H9 (cell line): ENCODE results near the gene FBLN1. TPM values are rescaled to one million over a fixed set of nuclear protein-coding genes. Genes with fewer than 3 reads are reported as not detected.

Experiments
- DNase-seq: peaks from one replicate; pipeline ENCODE4 v3.0.0-alpha.2; 2017
- H2AFZ ChIP-seq: one replicate; pipeline ENCODE4 v1.6.1; 2013; ENCODE audit warnings: mild to moderate bottlenecking, low read length, control low read depth, moderate library complexity
- H2AK5ac ChIP-seq: 2 replicates; pipeline ENCODE4 v1.6.1; 2013; ENCODE audit warnings: low read length, control low read depth, mixed read lengths; ENCODE audit not compliant: insufficient read length
- H2BK120ac ChIP-seq: one replicate; pipeline ENCODE4 v1.6.1; 2013; ENCODE audit warnings: low read depth, mild to moderate bottlenecking, low read length, control low read depth, inconsistent platforms; ENCODE audit not compliant: poor library complexity, severe bottlenecking
- H2BK12ac ChIP-seq: 2 replicates; pipeline ENCODE4 v1.6.1; 2013; ENCODE audit warnings: low read length, control low read depth, mixed read lengths, low read depth; ENCODE audit not compliant: insufficient read length
- H2BK15ac ChIP-seq: 2 replicates; pipeline ENCODE4 v1.6.1; 2013; ENCODE audit warnings: low read depth, low read length, control low read depth
- H2BK20ac ChIP-seq: one replicate; pipeline ENCODE4 v1.6.1; 2013; ENCODE audit warnings: low read depth, mild to moderate bottlenecking, low read length, control low read depth, inconsistent platforms; ENCODE audit not compliant: poor library complexity, severe bottlenecking
- H2BK5ac ChIP-seq: 2 replicates; pipeline ENCODE4 v1.6.1; 2013; ENCODE audit warnings: low read length, control low read depth, mixed read lengths; ENCODE audit not compliant: insufficient read length
- H3K14ac ChIP-seq: 2 replicates; pipeline ENCODE4 v1.6.1; 2013; ENCODE audit warnings: low read length, control low read depth; ENCODE audit not compliant: insufficient read depth
- H3K18ac ChIP-seq: 2 replicates; pipeline ENCODE4 v1.6.1; 2013; ENCODE audit warnings: low read depth, mild to moderate bottlenecking, mixed read lengths, low read length, control low read depth; ENCODE audit not compliant: insufficient read length
- H3K23ac ChIP-seq: 2 replicates; pipeline ENCODE4 v1.6.1; 2013; ENCODE audit warnings: low read length, control low read depth, mixed read lengths, low read depth; ENCODE audit not compliant: insufficient read length
- H3K23me2 ChIP-seq: 2 replicates; pipeline ENCODE4 v1.6.1; 2013; ENCODE audit warnings: low read depth, mild to moderate bottlenecking, mixed read lengths, low read length, control low read depth; ENCODE audit not compliant: insufficient read length, poor library complexity, severe bottlenecking
- H3K27ac ChIP-seq: 2 replicates; pipeline ENCODE4 v1.5.1; 2013; ENCODE audit warnings: low read length, control low read depth, mixed read lengths, low read depth; ENCODE audit not compliant: insufficient read length
- H3K27me3 ChIP-seq: 2 replicates; pipeline ENCODE4 v1.6.1; 2013; ENCODE audit warnings: low read length, control low read depth, inconsistent platforms; ENCODE audit not compliant: insufficient read depth
- H3K4ac ChIP-seq: 2 replicates; pipeline ENCODE4 v1.6.1; 2013; ENCODE audit warnings: low read depth, mild to moderate bottlenecking, control low read depth, inconsistent platforms, low read length, moderate library complexity
- H3K4me1 ChIP-seq: 2 replicates; pipeline ENCODE4 v1.6.1; 2013; ENCODE audit warnings: low read length, control low read depth, inconsistent platforms; ENCODE audit not compliant: insufficient read depth
- H3K4me2 ChIP-seq: 2 replicates; pipeline ENCODE4 v1.6.1; 2013; ENCODE audit warnings: low read length, control low read depth, mixed read lengths; ENCODE audit not compliant: insufficient read length, insufficient read depth
- H3K56ac ChIP-seq: 2 replicates; pipeline ENCODE4 v1.6.1; 2013; ENCODE audit warnings: low read depth, mild to moderate bottlenecking, mixed read lengths, low read length, control low read depth; ENCODE audit not compliant: insufficient read length
- H3K79me1 ChIP-seq: 2 replicates; pipeline ENCODE4 v1.6.1; 2013; ENCODE audit warnings: low read depth, mild to moderate bottlenecking, moderate library complexity, low read length, control low read depth, inconsistent platforms; ENCODE audit not compliant: insufficient read depth, poor library complexity, severe bottlenecking
- H3K79me2 ChIP-seq: 2 replicates; pipeline ENCODE4 v1.6.1; 2013; ENCODE audit warnings: low read length, control low read depth, inconsistent platforms; ENCODE audit not compliant: insufficient read depth
- H3K9ac ChIP-seq: 2 replicates; pipeline ENCODE4 v1.6.1; 2013; ENCODE audit warnings: low read length, control low read depth, mixed read lengths; ENCODE audit not compliant: insufficient read length; ENCODE audit errors: extremely low read depth
- H3K9me3 ChIP-seq: one replicate; pipeline ENCODE4 v1.6.1; 2013; ENCODE audit warnings: low read depth, low read length, inconsistent platforms; ENCODE audit not compliant: control insufficient read depth
- H3T11ph ChIP-seq: one replicate; pipeline ENCODE4 v1.6.1; 2013; ENCODE audit warnings: mild to moderate bottlenecking, low read length, control low read depth, inconsistent platforms
- H4K20me1 ChIP-seq: one replicate; pipeline ENCODE4 v1.6.1; 2013; ENCODE audit not compliant: control insufficient read depth, insufficient read length, insufficient read depth
- H4K5ac ChIP-seq: 2 replicates; pipeline ENCODE4 v1.6.1; 2013; ENCODE audit warnings: low read depth, mild to moderate bottlenecking, mixed read lengths, low read length, control low read depth; ENCODE audit not compliant: insufficient read length
- H4K8ac ChIP-seq: replicated peaks from 2 replicates; pipeline ENCODE4 v1.6.1; 2013; ENCODE audit warnings: low read length, control low read depth, mixed read lengths, low read depth; ENCODE audit not compliant: insufficient read length
- H4K91ac ChIP-seq: 2 replicates; pipeline ENCODE4 v1.6.1; 2013; ENCODE audit warnings: low read depth, mild to moderate bottlenecking, moderate library complexity, mixed read lengths, low read length, control low read depth; ENCODE audit not compliant: insufficient read length
- H3K27ac Mint-ChIP-seq, 3 experiments: 2 replicates in 2 of 3; 3 replicates in 1 of 3; pipeline ENCODE4 v1.8.0; 2020 to 2021; ENCODE audit warnings: mixed read lengths in 3 of 3, mild to moderate bottlenecking in 1 of 3, moderate library complexity in 1 of 3
- H3K27me3 Mint-ChIP-seq: 2 replicates; pipeline ENCODE4 v1.8.0; 2021; ENCODE audit warnings: low read depth, mild to moderate bottlenecking, moderate library complexity, mixed read lengths
- H3K36me3 Mint-ChIP-seq, 3 experiments: 2 replicates in 2 of 3; 3 replicates in 1 of 3; pipeline ENCODE4 v1.8.0; 2020 to 2021; ENCODE audit warnings: low read depth in 3 of 3, mixed read lengths in 3 of 3; ENCODE audit not compliant: insufficient read depth in 1 of 3
- H3K4me1 Mint-ChIP-seq, 2 experiments: 2 replicates each; pipeline ENCODE4 v1.8.0; 2020; ENCODE audit warnings: mixed read lengths in 2 of 2
- H3K4me3 Mint-ChIP-seq, 2 experiments: 2 replicates in 1 of 2; 3 replicates in 1 of 2; pipeline ENCODE4 v1.8.0; 2020 to 2021; ENCODE audit warnings: mild to moderate bottlenecking in 2 of 2, mixed read lengths in 2 of 2, moderate library complexity in 1 of 2
- H3K9me3 Mint-ChIP-seq, 2 experiments: 2 replicates in 1 of 2; 3 replicates in 1 of 2; pipeline ENCODE4 v1.8.0; 2020; ENCODE audit warnings: mild to moderate bottlenecking in 2 of 2, mixed read lengths in 2 of 2, moderate library complexity in 1 of 2
- CTCF ChIP-seq: fragments of 200-600 bp; sonication (generic); conservative IDR thresholded peaks from 3 replicates; pipeline ENCODE4 v1.8.0; 2021; ENCODE audit warnings: antibody characterized with exemption, mild to moderate bottlenecking
- WGBS: extraction: QIAGEN DNeasy Blood & Tissue Kit; methylation state at CpG from one replicate; pipeline ENCODE4 v1.1.7; 2013; ENCODE audit warnings: missing lambda C conversion rate, low lambda C conversion rate, mixed read lengths; ENCODE audit not compliant: insufficient read length; ENCODE audit errors: extremely low coverage; 5-methylcytosine and 5-hydroxymethylcytosine counted together
- total RNA-seq: library from RNA; stranded (reverse); gene quantifications from 2 replicates; pipeline ENCODE4 v1.2.1, GENCODE V29; 2021

The FBLN1 gene
- total RNA-seq, 1 experiment from 2014 or later = 140 TPM

DNA sequence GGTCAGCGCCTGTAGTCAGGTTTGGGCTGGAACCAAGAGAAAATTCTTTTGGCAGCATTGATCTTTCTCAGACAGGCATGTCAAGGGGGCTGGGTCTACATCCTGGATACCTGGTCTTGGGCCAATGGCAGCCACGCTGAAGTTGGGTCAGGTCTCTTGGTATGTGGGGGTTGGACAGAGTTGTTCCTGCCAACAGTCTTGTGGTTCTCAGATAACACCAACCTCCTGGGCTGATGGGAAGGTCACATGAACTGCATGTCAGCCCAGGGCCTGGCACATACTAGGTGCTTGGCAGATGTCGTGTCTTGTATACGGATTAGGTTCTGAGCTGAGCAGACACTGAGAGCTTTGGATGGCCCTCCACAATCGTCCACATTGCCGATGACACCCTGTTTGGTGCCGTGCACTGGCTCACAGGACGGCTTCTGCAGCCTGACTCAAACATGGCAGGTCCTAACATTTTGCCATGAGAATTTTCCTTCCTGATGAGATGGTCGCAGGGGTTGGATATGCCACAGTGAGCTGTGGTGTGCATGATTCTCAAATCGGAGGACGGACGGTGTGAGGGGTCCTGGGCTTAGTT lies 42.0 kb downstream of the FBLN1 start:
- H3K9me3 Mint-ChIP-seq = no peaks in the 10 kb centered on the region
- Histone ChIP-seq H4K20me1 (no peaks in the 10 kb centered on the region), H2AFZ (no peak overlapping the region), H3K4ac (no peak overlapping the region), H4K91ac (no peak overlapping the region), H2BK5ac (no peak overlapping the region), H4K5ac (no peak overlapping the region), H3K23me2 (no peaks in the 10 kb centered on the region), H3T11ph (no peak overlapping the region), H2BK12ac (no peak overlapping the region), H3K27me3 (no peaks in the 10 kb centered on the region), H3K79me1 (no peaks in the 10 kb centered on the region), H4K8ac (no peak overlapping the region), H3K14ac (no peak overlapping the region), H2BK120ac (no peak overlapping the region), H3K27ac (no peak overlapping the region), H2BK15ac (no peak overlapping the region), H3K4me1 (no peaks in the 10 kb centered on the region), H2BK20ac (no peak overlapping the region), H3K4me2 (no peak overlapping the region), H3K9me3 (no peaks in the 10 kb centered on the region), H2AK5ac (no peak overlapping the region), H3K56ac (no peak overlapping the region), H3K23ac (no peak overlapping the region), H3K79me2 (no peaks in the 10 kb centered on the region), H3K18ac (no peak overlapping the region), H3K9ac (no peak overlapping the region)
- H3K4me1 Mint-ChIP-seq = no peaks in the 10 kb centered on the region
- no peak for DNase-seq
- H3K27ac Mint-ChIP-seq = peak overlapping the region in 1 of 3 experiments; percentile 35; a peak in 3 of 7 replicates
- TF ChIP-seq CTCF = no peak
- H3K4me3 Mint-ChIP-seq = no peak overlapping the region
- no peaks in the 10 kb centered on the region for H3K27me3 Mint-ChIP-seq
- no CpG with 5 or more reads among the region's 12 CpGs for WGBS
- H3K36me3 Mint-ChIP-seq = peaks cover 42 to 80% (median 79%) of the 10 kb centered on the region in 3 experiments
